Endometrium (tissue), 2 donors: ENCODE data around the gene FFAR1.

ENCODE experiments used
- FAIRE-seq: peaks from 2 replicates; lab custom pipeline; 2012; peaks lifted over from hg19 to GRCh38; lab: Jason Lieb, UNC
- donor health status: control.
- donor health status: control.

FFAR1 gene

DNA sequence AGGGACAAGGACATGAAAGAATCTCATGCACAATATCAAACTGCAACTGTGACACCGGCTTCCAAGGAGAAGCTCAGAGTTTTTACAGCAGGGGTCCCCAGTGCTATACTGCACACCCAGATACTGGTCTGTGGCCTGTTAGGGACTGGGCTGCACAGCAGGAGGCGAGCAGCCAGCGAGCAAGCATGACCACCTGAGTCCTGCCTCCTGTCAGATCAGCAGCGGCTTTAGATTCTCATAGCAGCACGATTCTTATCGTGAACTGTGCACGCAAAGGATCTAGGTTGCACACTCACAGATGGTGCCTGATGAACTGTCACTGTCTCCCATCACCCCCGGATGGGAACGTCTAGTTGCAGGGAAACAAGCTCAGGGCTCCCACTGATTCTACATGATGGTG lies 31.8 kb upstream of the FFAR1 start:
- no peak for FAIRE-seq

DNA sequence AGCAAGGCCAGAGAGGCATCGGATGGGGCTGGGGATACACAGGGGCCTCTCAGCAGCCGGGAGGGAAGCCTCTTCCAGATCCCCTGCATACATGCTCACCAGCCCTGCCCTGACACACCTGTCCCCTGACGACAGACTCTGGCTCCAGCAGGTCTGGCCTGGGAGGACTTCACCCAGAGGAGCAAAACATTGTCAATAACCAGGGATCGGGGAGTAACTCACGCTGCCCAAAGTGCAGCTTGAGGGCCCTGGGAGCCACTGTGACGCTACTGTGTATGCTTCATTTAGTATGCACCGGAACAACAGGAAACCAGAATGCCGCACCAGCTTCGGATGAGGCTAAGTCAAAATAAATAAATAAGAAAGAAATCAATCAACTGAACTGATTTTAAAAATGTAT lies 31.1 kb upstream of the FFAR1 start:
- no peak for FAIRE-seq

GRCh38 chr19:35317464-35318043 lies 30.1 kb upstream of the FFAR1 start:
- no peak for FAIRE-seq

DNA sequence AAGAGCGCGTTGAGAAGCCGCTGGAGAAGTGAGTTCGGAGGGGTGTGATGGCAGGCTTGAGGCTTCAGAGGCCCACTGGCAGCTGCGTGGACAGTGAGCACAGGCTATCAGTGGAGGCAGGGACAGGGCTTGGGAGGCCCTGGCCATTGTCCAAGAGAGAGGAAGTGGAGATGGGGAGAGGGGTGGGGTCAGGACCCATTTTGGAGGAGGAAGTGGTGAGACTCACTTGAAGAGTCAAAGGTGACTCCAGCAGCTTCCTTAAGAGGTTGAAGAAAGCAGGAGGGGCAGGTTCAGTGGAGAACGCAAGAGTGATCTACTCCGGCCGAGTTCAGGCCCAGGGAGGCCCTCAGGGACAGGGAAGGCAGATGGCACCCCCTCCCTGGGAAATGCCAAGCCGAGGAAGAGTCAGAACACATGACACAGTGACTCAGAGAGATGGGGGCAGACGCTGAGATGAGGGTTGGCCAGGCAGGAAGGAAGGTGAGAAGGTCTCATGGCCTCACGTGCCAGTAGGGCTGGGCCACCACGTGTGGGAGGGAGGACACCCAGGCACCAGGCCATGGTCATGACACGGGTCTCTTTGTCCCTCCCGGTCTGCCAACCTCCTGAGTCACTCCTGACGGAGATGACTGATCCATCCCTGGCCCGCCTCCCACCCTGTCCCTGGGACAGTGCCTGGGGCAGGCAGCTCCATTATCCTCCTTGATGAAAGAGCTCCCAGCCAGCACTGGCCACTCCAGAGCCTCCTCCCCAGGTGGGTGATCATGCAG lies 28.8 kb upstream of the FFAR1 start:
- no peak for FAIRE-seq

DNA sequence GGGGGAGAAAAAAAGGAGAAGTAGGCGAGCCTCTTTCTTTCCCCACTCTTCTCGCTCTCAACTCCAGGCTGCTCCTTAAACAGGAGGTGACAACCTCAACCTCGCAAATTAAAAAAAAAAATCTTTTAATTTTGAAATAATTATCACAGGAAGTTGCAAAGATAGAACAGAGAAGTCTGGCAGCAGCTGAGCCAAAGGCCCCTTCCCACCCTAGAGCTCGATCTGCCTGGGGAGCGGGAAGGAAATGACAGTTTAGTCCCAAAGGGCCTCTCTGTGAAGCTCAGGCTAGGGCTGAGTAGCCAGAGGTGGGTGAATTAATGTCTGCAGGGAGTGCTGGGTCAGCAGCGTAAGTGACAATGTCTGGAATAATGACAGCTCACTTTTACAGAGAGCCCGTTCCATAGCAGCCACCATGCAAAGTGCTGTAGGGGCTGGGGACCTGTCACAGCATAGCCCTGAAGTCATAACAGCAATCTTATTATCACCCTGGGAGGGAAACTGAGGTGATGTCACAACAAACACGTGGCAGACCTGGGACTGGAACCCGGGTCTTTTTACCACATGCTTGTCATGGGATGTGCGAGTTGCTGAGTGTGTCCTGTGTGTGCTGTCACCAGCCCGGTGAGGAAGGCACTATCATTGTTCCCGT lies 27.5 kb upstream of the FFAR1 start:
- FAIRE-seq = no peak

DNA sequence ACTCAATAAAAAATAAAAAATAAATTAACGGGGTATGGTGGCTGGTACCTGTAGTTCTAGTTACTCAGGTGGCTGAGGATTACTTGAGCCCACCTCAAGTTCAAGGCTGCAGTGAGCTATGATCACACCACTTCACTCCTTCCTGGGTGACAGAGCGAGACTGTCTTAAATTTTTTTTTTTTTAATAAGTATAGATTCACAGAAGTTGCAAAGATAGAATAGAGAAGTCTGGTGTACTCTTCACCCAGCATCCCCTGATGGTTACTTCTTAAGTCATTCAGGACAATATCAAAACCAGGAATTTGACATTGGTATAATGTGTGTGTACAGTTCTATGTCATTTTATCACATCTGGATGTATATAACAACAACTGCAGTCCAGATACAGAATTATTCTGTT lies 26.4 kb upstream of the FFAR1 start:
- FAIRE-seq = no peak

DNA sequence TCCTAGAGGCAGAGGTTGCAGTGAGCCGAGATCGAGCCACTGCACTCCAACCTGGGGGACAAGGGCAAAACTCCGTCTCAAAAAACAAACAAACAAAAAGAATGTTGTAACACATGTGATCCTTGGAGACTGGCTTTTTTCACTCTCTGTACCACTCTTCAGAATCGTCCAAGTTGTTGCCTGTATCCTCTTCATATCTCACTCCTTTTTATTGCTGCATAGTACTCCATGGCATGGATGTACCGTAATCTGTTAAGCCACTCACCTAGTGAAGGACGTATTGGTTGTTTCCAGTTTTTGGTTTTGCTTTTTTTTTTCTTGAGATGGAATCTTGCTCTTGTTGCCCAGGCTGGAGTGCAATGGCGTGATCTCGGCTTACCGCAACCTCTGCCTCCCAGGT lies 25.7 kb upstream of the FFAR1 start:
- no peak for FAIRE-seq

DNA sequence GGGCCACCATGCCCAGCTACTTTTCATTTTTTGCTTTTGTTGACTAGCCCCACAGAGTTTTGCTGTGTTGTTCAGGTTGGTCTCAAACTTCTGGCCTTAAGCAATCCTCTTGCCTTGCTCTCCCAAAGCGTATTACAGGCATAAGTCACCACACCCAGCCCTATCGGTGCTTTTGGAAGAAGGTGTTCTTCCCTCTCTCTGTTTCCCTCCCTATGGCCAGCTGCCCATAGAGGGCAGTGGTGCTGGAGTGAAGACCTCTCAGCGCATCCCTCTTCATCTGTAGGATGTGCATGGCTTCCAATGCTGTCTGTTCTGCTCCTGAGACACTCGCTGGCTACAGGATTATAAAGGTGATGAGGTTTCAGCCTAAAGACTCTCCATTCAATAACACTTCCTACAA lies 20.1 kb upstream of the FFAR1 start:
- FAIRE-seq = no peak

DNA sequence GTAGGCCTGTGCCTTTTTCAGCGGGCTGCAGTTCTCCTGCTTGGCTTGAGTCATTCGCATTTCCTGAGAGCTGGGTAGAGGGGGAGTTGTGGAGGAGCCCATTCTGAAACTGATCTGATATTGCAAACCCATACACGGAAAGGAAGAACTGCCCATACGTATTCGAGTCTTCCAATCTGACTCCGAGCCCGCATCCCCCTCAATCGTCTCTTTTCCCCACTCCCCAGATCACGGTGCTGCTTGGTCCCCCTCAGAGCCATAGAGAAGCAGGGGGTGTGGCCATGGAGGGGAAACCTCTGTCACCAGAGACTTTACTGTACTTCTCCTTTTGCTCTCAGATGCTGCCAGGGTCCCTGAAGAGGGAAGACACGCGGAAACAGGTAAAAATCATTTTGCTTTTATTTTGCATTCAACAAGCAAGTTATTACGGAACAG lies 18.8 kb upstream of the FFAR1 start, which contains the start of gene CD22:
Gene CD22, plus strand, starts transcription at position 337 of the 435 bp plus-strand sequence. CDS start 2,854 bp downstream, outside the sequence.
- no peak for FAIRE-seq

DNA sequence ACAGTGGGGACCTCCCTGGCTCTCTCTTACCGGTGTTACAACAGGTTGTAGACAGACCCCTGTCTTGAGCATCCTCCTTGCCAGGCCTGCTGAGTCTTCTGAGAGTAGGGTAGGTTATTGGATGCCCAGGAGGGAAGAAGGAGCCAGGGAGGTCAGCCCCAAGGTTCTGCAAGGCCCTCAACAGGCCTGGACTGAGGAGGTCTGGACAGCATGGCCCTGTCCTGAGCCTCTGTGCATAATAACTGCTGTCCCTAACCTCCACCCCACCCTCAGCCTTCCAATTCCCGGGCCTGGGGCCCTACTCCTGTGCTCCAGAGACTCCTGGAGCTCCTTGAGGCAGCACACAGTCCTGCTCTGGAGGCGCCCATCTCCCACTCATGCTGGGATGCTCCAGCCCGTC lies 18.4 kb upstream of the FFAR1 start:
- no peak for FAIRE-seq

DNA sequence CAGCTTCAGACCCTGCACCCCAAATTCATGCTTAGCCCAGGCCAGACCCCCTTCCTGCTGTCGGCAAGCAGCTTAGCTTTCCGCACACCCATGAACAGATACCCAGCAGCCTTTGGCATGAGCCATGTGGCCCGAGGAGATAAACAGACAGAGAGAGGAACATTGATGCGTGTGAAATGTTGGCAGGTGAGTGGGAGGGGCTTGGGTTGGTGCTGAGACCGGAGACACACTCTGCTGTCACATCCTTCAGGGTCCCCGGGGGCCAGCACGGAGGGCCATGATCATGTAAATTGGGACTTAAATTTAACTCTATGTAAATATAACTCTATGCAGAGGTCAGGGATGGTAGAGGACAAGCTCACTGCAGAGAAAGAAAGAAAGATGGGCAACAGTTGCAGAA lies 17.2 kb upstream of the FFAR1 start:
- no peak for FAIRE-seq

- no peak for FAIRE-seq
These were observed 16.0 kb upstream of the FFAR1 start for GRCh38 chr19:35331551-35332214.

- no peak for FAIRE-seq
These were observed 14.9 kb upstream of the FFAR1 start for GRCh38 chr19:35332817-35333216.

GRCh38 chr19:35334144-35334753 lies 13.5 kb upstream of the FFAR1 start:
- no peak for FAIRE-seq

DNA sequence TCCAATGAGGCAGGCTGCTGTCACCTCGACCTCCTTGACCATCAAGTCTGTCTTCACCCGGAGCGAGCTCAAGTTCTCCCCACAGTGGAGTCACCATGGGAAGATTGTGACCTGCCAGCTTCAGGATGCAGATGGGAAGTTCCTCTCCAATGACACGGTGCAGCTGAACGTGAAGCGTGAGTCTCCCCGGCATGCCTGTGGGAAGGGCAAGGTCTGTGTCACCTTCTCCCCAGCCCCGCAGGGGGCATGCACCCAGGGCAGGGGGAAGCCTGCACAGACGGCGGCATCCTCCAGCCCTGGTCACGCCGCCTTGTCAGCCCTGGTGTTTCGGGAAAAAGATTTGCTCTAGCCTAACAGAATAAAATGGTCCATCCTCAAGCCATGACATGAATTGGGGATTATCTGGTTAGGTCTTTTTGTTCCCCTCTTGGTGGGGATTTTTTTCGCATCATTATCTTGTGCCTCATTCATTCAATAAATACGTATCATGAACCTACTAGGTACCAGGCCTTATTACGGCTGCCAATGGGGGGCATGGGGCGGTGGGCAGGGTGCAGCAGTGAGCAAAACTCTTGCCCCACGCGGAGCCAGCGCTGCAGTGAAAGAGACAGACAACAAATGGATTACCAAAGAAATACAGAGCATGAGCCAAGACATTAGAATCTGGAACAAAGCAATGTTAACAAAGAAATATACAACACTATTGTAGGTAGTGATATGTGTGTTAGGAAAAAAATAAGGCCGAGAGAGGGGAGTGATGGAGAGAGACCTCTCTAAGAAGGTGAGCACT lies 11.3 kb upstream of the FFAR1 start:
- FAIRE-seq = no peak

DNA sequence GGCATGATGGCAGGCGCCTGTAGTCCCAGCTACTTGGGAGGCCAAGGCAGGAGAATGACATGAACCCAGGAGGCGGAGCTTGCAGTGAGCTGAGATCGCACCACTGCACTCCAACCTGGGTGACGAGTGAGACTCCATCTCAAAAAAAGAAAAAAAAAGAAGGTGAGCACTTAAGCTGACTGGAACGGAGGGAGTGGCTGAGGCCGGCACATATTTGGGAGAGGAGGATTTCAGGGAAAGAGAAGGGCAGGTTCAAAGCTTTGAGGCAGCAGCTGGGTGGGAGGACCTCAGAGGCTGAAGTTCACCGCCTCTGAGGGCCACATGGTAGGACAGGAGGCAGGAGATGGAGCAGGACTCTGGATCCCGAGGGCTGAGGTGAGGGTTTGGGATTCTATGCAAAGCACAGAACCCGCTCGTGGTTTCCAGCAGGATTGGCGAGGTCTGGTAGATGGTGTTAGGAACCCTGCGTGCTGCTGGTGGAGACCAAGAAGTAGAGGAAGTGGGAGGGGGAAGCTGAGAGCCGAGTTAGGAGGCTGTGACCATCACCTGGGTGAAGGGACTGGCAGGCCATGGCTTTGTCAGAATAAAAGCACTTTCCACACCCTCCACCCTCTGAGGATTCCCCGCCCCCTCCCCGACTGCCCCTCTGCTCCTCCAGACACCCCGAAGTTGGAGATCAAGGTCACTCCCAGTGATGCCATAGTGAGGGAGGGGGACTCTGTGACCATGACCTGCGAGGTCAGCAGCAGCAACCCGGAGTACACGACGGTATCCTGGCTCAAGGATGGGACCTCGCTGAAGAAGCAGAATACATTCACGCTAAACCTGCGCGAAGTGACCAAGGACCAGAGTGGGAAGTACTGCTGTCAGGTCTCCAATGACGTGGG lies 10.4 kb upstream of the FFAR1 start:
- FAIRE-seq = no peak

DNA sequence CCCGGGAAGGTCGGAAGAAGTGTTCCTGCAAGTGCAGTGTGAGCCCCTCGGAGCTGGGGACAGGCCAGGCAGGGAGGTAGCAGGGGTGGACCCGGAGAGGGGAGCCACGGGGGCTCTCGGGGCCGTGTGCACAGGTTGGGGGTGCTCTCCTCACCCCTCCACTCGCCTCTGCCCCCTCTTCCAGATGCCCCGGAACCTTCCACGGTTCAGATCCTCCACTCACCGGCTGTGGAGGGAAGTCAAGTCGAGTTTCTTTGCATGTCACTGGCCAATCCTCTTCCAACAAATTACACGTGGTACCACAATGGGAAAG lies 9.8 kb upstream of the FFAR1 start:
- FAIRE-seq = no peak

DNA sequence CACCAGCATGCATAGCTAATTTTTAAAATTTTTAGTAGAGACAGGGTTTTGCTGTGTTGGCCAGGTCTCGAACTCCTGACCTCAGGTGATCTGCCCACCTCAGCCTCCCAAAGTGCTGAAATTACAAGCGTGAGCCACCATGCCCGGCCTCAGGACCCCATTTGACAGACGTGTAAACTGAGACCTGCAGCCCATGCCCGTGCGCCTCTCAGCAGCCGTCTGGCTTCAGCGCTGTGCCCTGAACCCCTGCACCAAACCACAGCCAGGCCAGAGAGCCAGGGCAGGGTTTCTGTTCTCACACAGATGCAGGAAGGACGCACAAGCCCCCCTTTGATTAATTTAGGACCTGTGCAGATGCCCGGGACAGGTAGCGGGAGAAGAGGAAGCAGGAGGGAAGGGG lies 7.3 kb upstream of the FFAR1 start:
- no peak for FAIRE-seq

- FAIRE-seq = no peak
These were observed 6.7 kb upstream of the FFAR1 start for GRCh38 chr19:35341006-35341405.

GRCh38 chr19:35341565-35342225 lies 6.0 kb upstream of the FFAR1 start:
- no peak for FAIRE-seq
